Stimulated activated CD4-positive, alpha-beta T cell treated with anti-CD3 and anti-CD28 coated beads, Interleukin-1b, Interleukin-23, amount 100 ng/mL, for 24 hours (primary cell): ENCODE results near the gene SLX9.
"Not testable (repeated sequence)": the region's sequence is repeated elsewhere in the genome, so short reads cannot be mapped to it uniquely, and the experiment has no call there.

Source experiments
- DNase-seq, 4 experiments: peaks; one replicate each; pipeline ENCODE4 v3.0.0-alpha.2; 2020; ENCODE audit warnings: low read depth in 4 of 4, low spot score in 1 of 4

Gene SLX9

GRCh38 chr21:44975720-44976555 is 36.1 kb downstream of the SLX9 start:
- no peak for DNase-seq

- not testable (repeated sequence) for DNase-seq
These were observed 36.9 kb downstream of the SLX9 start for GRCh38 chr21:44976556-44977393.

- no peak for DNase-seq
These were observed 37.9 kb downstream of the SLX9 start for GRCh38 chr21:44977616-44978340.

GRCh38 chr21:44979687-44980561 is 40.1 kb downstream of the SLX9 start:
- no peak for DNase-seq

GRCh38 chr21:44980562-44981489 is 41.0 kb downstream of the SLX9 start:
- DNase-seq, result no peak

- no peak for DNase-seq
These were observed 42.9 kb downstream of the SLX9 start for GRCh38 chr21:44982558-44983250.

- no peak for DNase-seq
These were observed 43.8 kb downstream of the SLX9 start for GRCh38 chr21:44983421-44984206.

GRCh38 chr21:44984428-44984791 is 44.6 kb downstream of the SLX9 start:
- DNase-seq, result no peak

GRCh38 chr21:44984792-44985440 is 45.1 kb downstream of the SLX9 start:
- no peak for DNase-seq

GRCh38 chr21:44985441-44986401 is 45.9 kb downstream of the SLX9 start:
- no peak for DNase-seq

- DNase-seq, result no peak
These were observed 46.9 kb downstream of the SLX9 start for GRCh38 chr21:44986471-44987291.

GRCh38 chr21:44987301-44987885 is 47.6 kb downstream of the SLX9 start:
- no peak for DNase-seq

- no peak for DNase-seq
These were observed 48.2 kb downstream of the SLX9 start for GRCh38 chr21:44987886-44988606.
